ENCODE measurements around the gene ADGRL1.
"Not testable (repeated sequence)": the region's sequence is repeated elsewhere in the genome, so short reads cannot be mapped to it uniquely, and the experiment has no call there.

Gene ADGRL1

DNA sequence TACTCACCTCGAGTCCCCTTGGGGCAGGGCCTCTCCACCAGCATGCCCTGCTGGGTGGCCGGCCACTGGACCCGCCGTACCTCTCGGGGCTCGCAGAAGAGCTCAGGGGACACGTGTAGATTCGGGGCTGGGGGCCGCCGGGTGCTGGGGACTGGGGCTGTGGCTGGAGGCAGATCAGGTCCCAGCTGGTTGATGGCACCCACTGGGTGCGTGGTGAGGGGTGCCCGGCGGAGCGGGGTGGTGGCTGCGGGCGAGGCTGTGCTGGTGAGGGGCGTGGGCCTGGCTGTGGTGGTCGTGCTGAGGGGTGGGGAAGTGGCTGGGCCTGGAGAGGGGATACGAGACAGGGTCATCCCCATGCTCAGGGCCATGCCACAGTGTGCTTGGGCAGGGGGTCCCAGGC is 44.7 kb downstream of the ADGRL1 start:
- DNase-seq (ENCODE audit: low read depth in 2 of 2) = no peak

DNA sequence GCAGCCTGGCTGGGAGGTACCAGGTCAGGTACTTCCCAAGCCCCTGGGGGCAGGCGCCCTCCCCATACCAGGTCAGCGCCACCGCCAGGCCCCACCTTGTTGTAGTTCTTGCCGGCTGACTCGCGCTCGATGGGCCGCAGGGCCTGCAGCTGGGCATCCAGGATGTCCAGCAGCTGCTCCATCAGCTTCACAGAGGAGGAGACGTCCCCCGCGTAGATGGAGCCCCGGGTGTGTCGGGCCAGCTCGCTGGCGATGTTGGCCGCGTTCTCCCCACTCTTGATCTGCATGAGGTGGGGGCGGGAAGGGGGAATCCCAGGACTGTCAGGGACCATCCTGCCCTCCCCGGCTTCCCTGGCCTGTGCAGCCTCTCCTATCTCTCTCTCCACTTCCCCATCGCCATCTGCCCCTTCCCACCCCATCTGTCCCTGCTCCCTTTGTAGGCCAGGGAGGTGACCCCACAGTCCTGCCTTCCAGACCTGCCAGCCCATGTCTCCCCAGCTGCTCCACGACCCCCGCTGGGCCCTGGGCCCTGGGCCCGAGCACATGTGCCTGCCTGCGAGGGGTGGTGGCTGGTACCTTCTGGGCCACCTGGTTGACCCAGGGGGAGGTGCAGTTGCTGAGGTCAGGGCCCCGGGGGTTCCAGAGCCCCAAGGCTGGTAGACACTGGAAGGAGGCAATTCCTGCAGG is 45.8 kb downstream of the ADGRL1 start:
- DNase-seq (ENCODE audit: low read depth in 2 of 2) = no peak

DNA sequence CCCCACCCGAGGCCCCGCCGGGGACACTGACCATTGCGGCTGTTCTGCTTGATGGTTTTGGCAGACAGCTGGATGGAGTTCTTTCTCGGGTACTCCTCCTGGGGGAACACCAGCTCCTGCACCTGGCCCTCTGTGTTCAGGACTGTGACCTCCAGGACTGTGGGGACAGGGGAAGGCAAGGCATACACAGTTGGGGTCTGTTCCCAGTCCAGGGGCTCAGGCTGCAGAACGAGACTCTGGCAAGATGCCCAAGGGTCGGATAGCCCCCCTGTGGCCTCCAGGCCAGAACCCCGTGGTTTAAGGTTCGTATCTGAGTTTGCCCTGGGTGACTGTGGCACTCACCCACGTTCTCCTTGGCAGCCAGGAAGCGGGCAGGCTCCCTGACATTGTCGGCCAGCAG is 46.9 kb downstream of the ADGRL1 start:
- DNase-seq (ENCODE audit: low read depth in 2 of 2) = no peak

DNA sequence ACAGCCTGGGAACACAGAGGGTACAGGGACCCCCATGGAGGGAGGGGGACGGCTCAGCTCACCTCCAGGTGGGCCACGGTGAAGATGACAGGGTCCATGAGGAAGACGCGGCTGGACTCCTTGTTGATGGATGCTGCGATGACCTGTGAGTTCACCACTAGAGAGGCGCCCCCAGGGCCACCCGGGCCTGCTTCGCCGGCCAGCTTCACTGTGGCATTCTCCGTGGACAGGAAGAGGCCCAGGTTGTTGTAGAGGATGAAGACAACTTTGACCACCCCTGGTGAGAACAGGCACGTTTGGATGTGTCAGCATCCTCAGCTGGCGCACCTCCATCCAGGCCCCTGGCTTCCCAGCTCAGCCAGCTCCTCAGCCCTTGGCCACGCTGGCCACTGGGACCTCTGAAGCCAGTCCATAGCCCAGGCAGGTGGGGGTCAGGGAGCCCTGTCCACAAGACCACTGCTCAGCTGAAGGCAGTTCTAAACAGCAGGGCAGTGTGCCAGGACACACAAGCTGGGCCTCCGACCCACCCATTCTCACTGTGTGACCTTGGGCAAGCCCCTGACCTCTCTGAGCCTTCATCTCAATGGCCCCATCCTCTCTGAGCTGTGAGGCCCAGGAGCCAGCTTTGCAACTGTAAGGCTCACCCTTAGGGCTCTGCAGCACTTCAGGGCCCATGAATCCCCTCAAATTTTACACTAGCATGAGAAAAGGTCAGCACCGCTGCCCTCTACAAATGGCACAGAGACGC is 47.5 kb downstream of the ADGRL1 start:
- no peak for DNase-seq (ENCODE audit: low read depth in 2 of 2)

DNA sequence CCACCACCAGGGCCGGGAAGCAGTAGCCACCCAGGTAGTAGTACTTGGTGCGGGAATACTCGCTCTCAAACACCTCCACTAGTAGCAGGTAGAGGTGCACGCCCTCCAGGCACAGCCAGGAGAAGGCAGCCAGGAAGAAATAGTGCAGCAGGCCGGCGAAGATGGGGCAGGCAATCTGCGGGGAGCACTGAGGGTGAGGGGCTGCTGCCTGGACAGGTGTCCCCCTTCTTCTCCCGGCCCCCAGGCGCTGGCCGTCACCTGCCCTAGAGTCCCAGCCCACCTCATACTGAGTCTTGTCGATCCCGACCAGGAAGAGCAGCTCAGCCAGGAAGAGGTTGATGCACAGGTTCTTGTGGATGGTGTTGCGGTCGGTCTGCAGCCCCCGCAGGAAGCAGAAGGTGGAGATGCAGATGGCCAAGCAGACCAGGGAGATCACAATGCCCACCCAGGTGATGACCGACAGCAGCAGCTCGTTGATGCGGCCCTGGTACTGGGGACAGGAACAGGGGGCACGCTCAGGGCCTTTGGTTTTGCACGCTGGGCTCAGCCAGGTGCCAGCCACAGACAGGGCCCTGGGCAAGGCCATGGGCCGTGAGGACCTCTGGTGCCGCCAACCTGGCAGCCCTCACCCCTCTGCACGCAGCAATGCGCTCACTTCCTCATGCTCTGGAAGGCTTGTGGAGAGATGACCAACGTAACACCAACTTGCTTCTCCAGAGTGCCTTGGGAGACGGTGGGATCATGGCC is 48.8 kb downstream of the ADGRL1 start:
- no peak for DNase-seq (ENCODE audit: low read depth in 2 of 2)

DNA sequence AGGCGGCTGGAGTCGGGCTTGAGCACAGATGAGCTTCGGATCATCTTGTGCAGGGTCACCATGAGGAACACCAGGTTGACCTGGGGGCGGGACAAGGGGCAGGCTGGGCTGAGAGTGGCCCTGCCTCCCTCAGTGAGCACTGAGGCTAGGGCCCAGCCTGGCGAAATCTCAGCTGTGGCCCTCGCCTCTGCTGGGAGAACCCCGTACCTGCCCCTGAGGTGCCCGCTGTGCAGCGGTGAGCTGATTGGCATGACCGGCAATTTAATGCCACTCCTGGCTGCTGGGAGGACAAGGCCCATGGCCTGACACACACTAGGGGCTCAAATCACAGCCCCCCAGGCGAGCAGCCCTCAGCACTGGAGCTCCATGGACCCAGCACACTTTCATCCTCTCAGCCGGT is 49.8 kb downstream of the ADGRL1 start:
- DNase-seq (ENCODE audit: low read depth in 2 of 2) = no peak

DNA sequence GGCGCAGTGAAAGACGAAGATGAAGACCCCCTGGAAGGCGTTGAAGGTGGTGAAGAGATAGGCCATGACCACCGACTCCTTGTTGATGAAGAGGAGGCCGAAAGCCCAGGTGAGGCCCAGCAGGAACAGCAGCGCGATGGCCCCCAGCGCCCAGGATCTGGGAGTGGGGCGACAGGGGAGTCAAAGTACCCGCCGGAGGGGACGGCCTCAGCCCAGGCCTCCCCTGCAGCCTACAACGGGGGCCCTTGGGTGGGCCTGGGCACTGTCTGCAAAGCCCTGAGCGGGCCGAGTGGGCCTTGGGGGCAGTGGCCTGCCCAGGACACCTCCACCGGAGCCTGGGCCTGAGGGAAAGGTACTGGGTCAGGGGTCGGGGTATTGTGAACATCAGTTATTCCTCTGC is 50.6 kb downstream of the ADGRL1 start:
- DNase-seq (ENCODE audit: low read depth in 2 of 2) = no peak

DNA sequence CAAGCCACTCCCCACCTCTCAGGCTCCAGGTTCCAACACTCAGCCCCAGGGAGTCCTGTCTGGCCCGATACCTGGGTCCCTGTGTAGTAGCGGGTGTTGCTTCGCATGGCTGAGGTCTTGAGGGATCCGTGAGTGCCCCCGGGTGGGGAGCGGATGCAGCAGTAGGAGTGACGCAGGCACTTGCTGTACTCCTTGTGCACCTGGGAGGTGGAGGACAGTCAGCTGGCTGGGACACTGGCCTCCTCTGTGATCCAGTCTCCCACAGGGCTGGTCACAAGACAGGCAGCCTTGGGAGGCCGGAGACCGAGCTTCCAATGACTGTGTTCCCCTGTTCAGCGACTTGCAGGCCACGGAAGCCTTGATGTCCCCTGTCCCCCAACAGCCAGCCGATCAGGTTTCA is 53.3 kb downstream of the ADGRL1 start:
- DNase-seq (ENCODE audit: low read depth in 2 of 2) = no peak

DNA sequence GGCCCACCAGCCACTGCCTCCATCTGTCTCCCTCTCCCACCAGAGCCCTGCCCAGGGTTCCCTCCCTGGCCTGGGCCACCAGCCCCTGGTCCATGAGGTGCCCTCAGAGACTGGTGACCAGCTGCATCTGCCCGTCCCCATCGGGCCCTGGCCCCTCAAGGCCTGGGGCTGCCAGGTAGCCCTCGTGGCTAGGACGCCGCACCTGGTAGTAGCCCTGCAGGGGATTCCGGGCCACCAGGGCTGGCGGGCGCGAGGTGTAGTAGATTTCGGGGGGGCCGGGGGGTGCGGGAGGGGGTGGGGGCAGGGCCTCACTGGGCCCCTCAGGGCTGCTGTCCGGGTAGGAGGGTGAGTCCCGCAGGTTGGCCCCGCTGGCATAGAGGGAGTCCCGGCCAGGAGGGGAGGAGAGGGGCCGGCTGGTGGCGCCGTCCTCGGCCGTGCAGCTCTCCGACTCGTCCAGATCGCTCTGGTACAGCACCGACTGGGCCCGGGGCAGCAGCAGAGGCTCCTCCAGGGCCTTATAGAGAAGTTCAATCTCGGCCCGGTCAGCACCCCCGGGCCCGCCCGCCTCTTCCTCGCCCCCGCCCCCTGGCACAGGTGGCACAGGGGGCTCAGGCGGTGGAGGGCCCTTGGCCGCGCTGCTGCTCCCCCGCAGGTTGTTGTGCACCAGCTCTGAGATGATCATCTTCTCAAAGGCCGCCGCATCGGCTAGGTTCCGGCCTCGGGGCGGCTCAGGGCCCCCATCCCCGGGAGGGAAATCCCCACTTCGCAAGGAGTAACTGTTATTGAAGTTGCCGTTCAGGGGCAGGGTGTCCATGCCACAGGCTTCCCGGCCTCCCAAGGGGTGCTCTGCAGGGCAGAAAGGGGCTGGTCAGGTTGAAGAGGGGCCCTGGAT is 55.0 kb downstream of the ADGRL1 start:
- no peak for DNase-seq (ENCODE audit: low read depth in 2 of 2)

DNA sequence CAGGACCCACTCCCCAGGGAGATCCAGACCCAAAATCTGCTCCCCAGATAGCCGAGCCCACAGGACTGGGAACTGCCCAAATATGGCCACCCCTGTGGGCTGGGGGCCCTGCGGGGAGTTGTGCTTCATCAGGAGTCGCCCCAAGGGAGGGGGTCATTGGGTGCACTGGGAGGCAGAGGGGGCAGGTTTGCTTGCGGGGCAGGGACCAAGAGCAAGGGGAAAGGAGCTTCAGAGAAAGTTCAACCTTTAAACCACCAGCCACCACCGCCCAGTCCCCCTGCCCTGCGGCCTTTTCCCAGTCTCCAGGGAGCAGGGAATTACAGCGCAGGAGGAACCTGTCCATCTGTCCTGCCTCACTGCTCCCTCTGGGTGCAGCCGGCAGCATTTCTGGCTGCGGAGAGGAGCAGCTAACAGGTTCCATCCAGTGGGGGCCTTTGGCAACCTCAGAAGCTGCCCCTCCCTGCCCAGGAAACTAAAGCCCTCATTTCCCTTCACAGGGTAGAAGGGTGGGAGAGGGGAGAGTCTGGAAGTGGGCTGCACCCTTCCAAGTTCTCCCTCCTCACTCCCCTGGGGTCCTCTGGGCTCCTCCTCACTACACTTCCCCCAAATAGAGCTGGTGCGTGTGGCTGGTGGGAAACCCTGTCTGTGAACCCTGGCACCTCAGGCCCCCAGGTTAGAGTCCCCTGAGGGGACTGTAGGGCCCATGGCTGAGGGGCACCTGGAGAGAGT is 55.8 kb downstream of the ADGRL1 start:
- DNase-seq (ENCODE audit: low read depth in 2 of 2) = no peak

DNA sequence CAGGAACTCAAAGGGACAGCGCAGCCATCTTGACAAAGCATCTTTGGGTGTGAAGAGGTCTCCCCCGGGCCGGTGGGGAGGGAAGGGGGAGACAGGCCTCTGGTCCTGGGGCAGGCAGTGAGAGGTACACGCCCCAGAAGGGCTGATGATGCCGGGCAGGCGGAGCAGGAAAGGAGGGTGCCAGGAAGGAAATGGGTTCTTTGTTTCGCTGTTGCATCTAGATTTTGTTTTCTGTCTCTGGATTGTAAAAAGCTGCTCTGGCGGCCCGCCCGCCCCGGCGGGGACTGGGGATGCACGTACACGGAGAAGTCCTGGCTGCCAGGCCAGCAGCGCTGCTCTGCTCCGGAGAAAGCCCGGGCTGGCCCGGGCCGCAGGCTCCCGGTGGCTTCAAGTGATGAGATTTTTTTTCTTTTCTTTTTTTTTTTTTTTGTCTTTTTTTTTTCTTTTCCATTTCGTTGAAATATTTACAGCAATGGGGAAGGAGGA is 56.4 kb downstream of the ADGRL1 start:
- DNase-seq (ENCODE audit: low read depth in 2 of 2) = no peak

DNA sequence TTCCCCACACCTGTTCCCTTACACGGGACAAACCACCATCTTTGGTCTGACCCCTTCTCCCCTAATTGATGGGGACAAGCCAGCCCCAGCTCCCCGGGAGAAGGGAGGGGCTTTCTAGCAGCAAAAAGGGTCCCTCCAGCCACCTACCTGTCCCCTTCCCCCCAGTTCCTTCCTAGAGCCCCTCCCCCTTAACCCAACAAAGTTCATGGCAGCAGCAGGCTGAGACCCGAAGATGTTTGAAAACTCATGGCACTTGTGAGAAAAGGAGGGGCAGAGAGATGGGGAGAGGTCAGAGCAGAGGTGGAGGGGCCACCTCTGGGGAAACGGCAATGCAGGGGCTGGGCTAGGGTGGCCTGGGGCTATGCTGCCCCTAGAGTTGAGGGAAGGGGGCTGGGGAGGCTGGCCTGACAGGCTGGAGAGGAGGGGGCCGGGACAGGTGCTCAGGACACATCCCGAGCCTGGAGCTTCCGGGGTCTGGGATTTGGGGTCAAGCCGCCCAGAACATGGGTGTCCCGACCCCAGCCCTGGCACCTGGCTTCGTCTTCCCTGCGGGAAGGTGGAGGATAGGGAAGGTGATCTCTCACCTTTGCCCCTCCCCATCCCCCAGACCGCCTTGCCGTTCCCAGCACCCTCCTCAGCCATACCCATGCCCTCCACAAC is 57.1 kb downstream of the ADGRL1 start:
- DNase-seq (ENCODE audit: low read depth in 2 of 2) = no peak

DNA sequence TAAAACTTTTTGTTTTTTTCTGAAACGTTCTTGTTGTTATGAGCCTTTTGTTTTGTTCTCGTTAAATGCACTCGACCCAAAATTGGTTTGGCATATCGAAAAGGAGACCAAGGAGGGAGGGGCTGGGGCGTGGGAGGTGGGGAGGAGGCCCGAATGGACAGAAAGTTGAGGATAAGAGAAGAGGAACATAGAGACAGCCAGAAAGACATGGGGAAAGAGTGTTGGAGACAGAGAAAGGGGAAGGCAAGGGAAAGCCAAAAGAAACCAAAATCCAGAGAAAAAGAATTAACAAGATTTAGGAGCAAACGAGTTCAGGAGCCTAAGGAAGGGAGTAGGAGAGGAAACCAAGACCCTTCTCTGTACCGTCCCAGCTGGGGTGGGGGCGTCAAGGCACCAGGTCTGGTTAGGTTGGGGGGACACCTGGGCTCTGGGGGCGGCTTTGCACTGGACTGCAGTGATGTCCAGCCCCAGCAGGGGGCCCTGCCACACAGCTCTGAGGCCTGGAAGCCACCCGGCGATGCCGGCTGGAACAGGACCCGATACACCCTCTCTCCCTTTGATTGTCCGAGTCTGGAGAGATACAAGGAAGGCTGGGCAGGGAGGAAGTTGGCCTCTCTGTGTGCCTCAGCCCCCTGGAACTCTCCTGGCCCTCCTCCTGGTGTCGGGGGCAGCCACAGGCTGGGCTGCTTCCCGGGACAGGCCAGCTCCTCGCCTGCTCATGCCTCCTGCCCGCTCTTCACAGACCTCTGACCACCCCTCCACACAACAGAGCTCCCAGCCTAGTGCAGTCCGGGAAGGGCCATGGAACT is 58.0 kb downstream of the ADGRL1 start:
- DNase-seq (ENCODE audit: low read depth in 2 of 2) = no peak

DNA sequence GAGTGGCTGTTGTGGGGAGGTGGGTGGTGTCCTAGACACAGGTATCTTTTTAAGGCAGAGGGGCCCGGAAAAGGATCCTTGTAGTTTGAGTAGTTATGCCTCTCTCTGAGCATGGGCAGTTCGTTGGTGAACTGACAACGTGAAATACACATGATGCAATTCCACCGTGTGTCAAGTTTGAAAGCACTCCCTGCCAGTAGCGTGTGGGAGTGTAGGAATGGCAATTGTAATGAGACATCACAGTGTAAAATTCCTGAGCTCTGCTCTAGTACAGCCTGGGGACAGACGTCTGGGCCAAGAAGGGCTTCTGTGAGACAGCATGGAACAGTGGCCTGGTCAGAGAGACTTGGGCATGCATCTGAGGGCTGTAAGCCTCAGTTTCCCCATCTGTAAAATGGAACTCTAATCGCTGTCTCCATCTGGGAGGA is 59.2 kb downstream of the ADGRL1 start:
- no peak for DNase-seq (ENCODE audit: low read depth in 2 of 2)

DNA sequence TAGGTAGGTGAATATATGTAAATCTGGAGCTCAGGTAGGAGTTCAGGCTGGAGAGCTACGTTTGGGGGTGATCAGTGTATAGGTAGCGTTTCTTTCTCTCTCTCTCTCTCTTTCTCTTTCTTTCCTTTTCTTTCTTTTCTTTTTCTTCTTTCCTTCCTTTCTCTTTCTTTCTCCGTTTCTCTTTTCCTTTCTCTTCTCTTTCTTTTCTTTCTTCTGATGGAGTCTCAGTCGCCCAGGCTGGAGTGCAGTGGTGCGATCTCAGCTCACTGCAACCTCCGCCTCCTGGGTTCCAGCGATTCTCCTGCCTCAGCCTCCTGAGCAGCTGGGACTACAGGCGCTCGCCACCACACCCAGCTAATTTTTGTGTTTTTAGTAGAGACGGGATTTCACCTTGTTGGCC is 59.8 kb downstream of the ADGRL1 start:
- not testable (repeated sequence) for DNase-seq (ENCODE audit: low read depth in 2 of 2)

DNA sequence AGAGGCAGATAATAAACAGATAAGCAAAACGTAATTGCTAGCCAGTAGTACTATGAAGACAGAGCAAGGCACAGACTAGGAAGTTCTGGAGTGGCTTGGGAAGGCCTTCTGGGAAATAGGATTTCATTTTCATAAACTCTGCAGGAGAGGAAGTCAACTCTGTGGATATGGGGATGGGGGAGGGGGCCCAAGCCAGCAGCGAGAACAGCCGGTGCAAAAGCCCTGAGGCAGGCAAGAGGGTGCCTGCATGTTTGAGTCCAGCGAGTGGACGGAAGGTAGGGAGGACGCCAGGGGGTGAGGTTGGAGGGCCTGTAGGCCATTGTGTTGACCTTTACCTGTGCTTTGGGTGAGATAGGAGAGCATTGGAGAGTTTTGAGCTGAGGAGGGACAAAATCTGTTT is 60.6 kb downstream of the ADGRL1 start:
- no peak for DNase-seq (ENCODE audit: low read depth in 2 of 2)

DNA sequence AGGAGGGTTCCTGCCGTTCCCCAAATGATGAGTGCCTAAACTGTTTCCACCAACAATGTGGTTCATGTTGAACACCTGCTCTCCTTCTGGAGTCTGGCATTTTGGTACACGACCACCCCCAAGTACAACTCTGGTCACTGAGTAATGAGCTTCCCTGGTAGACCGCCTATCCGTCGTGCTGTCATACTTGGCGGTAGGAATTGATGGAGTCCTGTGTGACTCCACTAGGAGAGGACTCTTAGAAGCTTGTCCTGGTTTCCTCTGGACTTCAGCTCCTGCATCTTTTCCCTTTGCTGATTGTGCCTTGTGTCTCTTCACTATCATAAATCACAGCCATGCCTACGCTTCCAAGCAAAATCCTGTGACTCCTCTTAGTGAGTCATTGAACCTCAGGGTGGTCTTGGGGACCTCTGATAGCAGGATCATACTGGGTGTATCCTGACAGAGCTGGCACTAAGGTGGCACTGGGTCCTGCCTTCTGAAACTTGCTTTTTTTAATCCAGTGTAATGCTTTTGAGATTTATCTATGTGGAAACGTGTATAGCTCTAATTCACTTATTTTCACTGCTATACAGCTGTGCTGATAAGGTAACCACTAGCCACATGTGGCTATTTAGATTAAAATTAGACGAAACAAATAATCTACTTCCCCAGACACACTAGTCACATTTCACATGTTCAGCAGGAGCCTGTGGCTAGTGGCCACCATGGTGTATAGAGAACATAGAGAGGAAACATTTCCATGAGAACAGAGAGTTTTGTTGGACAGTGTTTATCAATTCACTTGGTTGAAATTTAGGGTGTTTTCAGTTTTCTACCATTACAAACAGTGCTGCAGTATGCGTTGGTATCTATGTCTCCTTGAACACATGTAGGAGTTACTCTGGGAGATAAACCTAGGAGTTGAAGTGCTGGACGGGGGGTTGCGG is 63.4 kb downstream of the ADGRL1 start:
- no peak for DNase-seq (ENCODE audit: low read depth in 2 of 2)

DNA sequence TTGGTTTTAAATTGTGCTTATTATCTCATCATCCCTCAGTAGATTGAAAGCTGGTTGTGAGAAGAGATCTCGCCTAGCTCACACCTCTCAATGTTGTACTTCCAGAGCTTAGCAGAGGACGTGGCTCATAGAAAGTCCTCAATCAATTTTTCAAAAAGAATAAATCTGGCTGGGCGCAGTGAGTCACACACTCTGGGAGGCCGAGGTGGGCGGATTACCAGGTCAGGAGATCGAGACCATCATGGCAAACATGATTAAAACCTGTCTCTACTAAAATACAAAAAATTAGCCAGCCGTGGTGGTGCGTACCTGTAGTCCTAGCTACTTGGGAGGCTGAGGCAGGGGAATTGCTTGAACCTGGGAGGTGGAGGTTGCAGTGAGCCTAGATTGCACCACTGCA is 64.9 kb downstream of the ADGRL1 start:
- no peak for DNase-seq (ENCODE audit: low read depth in 2 of 2)

Measured in stimulated activated CD8-positive, alpha-beta memory T cell treated with anti-CD3 and anti-CD28 coated beads, Interleukin-15, amount 100 ng/mL, for 4 hours (primary cell).